Left hindlimb (tissue), 1 donor: Measurements from ENCODE around the gene HOXC10.

Experiments
- DNase-seq: peaks from one replicate; pipeline ENCODE4 v3.0.0-alpha.2; 2018

HOXC10 gene

GRCh38 chr12:54017027-54017788 is 32.3 kb downstream of the HOXC10 start:
- DNase-seq, result no peak

GRCh38 chr12:54017878-54018467 is 33.0 kb downstream of the HOXC10 start:
- peak; percentile 96 for DNase-seq

- DNase-seq, result no peak
These were observed 33.6 kb downstream of the HOXC10 start for GRCh38 chr12:54018468-54018984.

GRCh38 chr12:54019091-54019811 is 34.3 kb downstream of the HOXC10 start:
- DNase-seq, result no peak

- no peak for DNase-seq
These were observed 35.1 kb downstream of the HOXC10 start for GRCh38 chr12:54019924-54020590.

GRCh38 chr12:54020591-54021405 is 35.9 kb downstream of the HOXC10 start:
- no peak for DNase-seq

GRCh38 chr12:54021432-54022013 is 36.6 kb downstream of the HOXC10 start:
- DNase-seq, result no peak

GRCh38 chr12:54022960-54023884 is 38.3 kb downstream of the HOXC10 start:
- DNase-seq, result no peak

- no peak for DNase-seq
These were observed 39.2 kb downstream of the HOXC10 start for GRCh38 chr12:54024127-54024526.

GRCh38 chr12:54024581-54025305 is 39.8 kb downstream of the HOXC10 start:
- no peak for DNase-seq

GRCh38 chr12:54025499-54026405 is 40.8 kb downstream of the HOXC10 start:
- DNase-seq, result no peak

GRCh38 chr12:54026640-54027441 is 41.9 kb downstream of the HOXC10 start:
- DNase-seq, result no peak

- DNase-seq, result no peak
These were observed 42.5 kb downstream of the HOXC10 start for GRCh38 chr12:54027442-54027786.

GRCh38 chr12:54028314-54029201 is 43.6 kb downstream of the HOXC10 start, which contains the start of gene HOXC6:
Gene HOXC6, plus strand, starts transcription at chr12:54028440. Its CDS starts 82 bp downstream, at chr12:54028522.
- no peak for DNase-seq

- DNase-seq, result no peak
These were observed 44.8 kb downstream of the HOXC10 start for GRCh38 chr12:54029529-54030441.

- DNase-seq, result no peak
These were observed 45.5 kb downstream of the HOXC10 start for GRCh38 chr12:54030442-54030801.
